Fibroblast of the conjunctiva (primary cell): ENCODE results near the gene SYNPO2.
"Not testable (repeated sequence)": the region's sequence is repeated elsewhere in the genome, so short reads cannot be mapped to it uniquely, and the experiment has no call there.

Source experiments
- DNase-seq: peaks from one replicate; pipeline ENCODE4 v3.0.0-alpha.2; 2010; ENCODE audit warnings: low read depth

Gene SYNPO2

DNA sequence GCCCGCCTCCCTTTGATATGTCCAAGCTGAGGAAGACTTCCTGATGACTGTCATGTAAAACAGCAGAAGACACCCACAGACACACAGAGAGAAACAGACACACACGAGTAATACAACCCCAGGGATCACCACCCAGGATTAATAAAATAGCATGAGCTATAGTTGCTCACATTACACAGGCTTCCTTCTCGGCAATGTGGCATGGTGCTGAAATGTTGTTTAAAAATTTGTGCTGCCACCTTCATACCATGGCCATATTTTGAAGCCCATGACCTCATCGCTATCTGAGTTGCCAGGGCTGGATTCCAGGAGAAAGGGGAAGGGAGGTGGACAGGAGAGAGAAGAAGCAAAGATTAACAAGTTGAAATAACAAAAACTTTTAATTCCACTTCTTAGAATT lies 111.7 kb downstream of the SYNPO2 start:
- DNase-seq: no peak

DNA sequence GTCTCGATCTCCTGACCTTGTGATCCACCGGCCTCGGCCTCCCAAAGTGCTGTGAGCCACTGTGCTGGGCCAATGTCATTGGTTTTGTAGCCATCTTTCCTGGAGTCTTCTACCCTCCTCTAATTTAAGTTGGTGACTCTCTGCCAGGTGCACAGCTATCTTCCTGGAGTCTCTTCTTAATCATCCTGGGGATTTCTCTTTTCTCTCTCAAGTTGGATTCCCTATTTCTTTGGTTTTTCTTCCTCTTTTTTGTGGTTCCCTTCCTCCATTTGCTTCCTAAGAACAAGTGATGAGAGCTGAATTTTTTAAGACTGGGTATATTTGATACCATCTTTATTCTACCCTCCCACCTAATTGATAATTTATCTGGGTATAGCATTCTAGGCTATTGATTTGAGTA lies 113.8 kb downstream of the SYNPO2 start:
- no peak for DNase-seq

DNA sequence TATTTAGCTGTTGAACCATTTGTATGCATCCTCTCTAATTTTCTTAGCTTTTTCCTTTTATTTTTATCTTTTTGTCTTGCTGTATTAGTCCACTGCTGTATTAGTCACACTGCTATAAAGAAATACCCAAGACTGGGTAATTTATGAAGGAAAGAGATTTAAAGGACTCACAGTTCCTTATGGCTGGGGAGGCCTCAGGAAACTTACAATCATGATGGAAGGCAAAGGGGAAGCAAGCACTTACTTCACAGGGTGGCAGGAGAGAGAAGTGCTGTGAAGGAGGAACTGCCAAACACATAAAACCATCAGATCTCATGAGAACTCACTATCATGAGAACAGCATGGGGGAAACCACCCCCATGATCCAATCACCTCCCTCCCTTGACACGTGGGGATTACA lies 114.3 kb downstream of the SYNPO2 start:
- not testable (repeated sequence) for DNase-seq

DNA sequence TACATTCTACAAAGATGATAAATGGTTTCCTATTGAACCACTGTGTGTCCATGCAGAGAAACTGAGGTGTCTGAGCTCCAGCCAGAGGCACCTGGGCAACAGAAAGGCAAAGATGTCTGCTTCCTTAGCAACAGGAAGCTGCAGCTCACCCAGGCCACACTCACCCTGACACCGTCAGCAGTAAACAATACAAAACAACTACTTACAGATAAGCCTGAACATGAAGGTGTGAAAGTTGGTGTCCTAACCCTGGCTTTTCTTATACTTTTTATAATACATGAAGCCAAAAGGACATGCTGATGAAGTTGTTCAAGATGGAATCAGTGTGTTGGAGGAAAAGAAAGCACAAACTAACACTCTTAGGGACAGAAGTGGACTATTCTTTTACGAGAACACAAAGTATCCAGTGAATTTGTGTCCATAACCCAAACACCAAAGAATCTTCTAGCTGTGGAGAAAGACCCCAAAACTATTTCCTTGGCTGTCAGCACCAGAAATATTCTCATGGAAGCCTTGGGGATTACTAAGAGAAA lies 117.3 kb downstream of the SYNPO2 start:
- DNase-seq: no peak

DNA sequence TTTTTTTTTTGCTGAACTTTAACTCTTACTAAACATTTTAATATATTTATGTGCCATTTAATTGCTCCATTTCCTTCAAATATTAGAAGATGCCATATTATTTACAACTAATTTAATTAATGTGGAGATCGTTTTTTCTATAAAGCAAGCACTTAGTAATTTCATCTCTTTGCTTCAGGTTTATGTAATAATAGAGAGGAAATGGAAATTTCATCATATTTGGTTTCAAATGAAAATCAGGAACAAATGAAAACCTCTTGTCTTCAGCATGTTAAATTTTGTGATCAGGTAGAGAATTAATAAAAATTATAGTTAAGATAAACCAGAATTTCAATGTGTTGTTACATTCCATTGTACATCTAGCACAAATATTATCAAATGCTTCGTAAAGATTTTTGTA lies 120.1 kb downstream of the SYNPO2 start:
- DNase-seq: no peak

DNA sequence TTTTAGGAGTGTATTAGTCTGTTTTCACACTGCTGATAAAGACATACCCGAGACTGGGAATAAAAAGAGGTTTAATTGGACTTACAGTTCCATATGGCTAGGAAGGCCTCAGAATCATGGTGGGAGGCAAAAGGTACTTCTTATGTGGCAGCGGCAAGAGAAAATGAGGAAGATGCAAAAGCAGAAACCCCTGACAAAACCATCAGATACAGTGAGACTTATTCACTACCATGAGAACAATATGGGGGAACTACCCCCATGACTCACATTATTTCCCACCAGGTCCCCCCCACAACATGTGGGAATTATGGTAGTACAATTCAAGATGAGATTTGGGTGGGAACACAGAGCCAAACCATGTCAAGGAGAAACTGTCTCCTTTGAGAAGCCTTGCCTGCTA lies 121.6 kb downstream of the SYNPO2 start:
- DNase-seq: not testable (repeated sequence)

DNA sequence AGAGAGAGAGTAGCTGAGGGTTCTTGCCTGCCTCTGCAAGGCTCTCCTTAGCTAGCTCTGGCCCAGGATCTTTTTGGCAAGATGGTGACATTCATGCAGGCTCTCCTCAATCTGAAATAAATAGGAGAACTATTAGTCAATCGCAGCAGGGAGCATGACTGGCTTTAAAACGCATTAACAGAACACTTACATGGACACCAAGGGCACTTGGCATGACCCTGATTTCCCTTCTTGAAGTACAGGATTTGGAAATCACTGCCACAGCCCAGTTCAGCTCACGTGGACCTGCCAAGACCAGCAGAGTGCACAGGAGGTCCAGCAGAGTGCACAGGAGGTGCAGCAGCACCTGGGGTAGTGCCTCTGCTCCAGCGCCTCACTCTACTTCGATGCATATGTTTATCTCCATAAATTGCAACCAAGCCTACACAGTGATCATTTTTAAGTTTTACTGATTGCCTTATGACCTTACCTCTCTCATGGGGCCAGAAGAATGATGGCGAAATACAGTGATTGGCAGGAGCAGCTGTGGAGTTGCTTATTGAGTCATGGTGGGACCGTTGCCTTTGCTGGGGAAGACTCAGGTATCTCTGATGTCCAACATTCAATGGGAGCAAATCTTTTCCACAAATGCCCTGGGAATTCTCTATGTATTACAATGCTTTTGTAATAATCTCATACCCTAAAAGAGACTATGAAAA lies 122.4 kb downstream of the SYNPO2 start:
- DNase-seq: no peak

DNA sequence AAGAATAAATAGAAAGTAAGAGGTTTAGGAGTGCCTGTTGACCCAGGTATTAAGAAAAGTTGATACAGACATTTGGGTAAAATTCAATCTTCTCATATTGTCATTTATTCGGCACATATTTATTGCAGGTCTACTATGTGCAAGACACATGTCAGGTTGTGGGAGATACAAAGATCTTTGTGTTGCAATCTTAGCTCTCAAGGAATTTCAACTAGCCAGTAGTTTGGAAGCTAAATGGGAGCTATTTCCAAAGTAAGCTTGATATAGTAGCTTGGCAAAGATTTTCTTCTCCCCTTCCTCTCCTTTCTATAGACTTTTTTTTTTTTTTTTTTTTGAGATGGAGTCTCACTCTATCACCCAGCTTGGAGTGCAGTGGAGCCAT lies 122.9 kb downstream of the SYNPO2 start:
- no peak for DNase-seq

DNA sequence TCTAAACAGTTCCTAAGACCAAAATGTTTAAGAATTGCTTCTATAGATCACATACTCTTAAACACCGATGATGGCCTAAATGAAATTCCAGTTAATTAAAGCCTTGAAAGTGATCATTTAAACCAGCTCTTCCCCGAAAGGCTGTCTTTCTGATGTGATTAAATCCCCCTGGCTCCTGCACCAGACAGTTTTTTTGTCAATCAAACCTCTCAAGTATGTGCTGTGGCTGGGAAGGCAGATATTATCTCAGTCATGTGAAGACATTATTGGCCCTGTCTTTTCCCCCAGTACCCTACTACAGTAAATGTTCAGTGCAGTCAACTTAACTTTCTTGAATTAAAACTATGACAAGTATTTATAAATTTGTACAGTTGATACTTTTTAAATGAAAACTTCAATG lies 126.0 kb downstream of the SYNPO2 start:
- DNase-seq: no peak

DNA sequence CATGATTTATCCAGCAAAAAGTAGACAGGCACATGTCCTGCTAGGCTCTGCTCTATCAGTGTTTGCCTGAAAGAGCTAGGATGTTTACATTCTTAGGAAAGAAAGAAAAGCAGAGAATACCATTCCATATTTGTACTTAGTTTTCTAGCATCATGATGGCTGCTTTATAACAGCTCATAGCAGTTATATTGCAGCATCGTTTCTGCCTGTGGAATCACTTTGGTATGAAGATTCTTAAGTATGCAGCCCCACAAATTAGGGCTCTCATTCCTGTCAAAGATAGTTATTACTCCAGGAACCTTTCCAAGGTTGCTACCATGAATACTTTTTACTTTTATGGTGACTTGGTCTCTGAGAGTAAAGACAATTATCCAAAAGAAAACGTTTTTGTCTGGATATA lies 128.0 kb downstream of the SYNPO2 start:
- peak; percentile 53 for DNase-seq

DNA sequence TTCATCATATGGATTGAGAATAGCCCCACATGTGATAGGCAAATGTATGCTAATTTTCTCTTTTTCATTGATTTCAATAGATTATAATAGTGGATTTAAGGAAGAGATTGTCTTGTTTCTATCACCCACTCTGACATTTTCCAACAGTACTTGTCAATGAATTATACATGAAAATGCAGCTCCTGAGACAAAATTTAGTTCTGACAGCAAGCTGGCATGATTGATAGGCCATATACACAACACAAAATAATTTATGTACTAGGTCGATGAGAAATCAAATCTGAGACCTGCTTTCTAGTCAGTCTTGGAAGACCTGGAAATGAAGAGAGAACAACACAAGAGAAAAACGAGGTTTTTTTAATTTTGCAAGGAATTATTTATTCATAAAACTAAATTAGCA lies 129.0 kb downstream of the SYNPO2 start:
- DNase-seq: no peak

DNA sequence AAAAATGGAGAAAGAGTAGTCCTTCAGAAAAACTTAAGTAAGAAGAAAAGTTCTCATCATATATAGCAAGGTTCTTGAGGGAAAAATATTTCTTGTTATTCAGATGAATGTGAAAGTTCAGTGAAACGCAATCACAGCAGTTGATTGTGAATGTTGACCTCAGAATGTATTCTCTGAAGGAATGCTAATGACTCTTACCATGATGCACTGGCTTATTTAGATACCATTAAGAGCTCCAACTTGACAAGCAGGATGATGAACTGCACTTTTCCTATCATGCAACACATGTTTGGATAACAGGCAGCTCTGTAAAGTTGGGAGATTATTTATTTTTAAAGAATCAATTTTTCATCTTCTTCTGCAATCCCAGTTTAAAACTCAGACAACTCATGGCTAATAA lies 131.5 kb downstream of the SYNPO2 start:
- DNase-seq: no peak

DNA sequence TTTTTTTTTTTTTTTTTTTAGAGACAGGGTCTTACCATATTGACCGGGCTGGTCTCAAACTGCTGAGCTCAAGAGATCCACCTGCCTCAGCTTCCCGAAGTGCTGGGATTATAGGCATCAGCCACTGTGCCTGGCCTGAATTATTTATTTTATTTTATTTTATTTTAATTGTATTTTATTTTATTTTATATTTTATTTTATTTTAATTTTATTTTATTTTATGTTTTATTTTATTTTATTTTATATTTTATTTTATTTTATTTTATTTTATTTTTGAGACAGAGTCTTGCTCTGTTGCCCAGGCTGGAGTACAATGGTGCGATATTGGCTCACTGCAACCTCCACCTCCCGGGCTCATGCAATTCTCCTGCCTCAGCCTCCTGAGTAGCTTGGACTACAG lies 133.9 kb downstream of the SYNPO2 start:
- DNase-seq: not testable (repeated sequence)

DNA sequence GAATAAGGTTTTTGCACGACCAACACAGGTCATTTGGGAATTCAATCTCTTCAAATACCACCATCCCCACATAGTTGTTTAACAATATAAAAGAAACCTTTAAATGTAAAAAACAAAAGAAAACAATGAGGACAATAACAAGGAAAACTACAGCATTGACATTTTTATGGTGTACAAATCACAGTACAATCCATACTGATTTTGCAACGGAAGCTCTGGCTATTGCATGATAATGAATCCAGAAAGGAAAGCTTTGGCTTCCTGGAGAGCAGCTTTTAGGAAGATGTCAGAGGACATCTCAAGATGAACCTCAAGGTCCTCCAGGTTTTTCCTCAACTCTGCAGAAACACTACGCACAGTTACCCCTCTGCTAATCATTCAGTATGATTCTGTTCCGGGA lies 135.4 kb downstream of the SYNPO2 start:
- no peak for DNase-seq

DNA sequence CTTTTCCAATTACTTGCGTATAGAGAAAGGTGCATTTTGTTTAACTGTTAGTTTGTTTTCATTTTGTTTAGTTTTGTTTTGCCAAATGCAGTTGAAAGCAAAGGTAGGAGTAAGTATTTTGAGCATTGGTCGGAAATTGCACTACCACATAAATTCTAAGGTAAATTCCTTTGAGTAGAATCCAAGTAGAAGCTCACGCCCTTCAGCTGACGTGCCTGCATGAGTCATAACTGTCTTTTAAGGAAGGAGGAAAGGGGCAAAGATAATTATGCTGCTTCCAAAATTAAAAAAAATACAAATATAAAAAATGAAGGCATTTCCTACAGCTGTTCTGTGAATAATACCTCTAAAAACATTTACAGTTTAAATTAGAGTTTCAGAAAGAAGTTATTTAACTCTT lies 136.8 kb downstream of the SYNPO2 start:
- no peak for DNase-seq

DNA sequence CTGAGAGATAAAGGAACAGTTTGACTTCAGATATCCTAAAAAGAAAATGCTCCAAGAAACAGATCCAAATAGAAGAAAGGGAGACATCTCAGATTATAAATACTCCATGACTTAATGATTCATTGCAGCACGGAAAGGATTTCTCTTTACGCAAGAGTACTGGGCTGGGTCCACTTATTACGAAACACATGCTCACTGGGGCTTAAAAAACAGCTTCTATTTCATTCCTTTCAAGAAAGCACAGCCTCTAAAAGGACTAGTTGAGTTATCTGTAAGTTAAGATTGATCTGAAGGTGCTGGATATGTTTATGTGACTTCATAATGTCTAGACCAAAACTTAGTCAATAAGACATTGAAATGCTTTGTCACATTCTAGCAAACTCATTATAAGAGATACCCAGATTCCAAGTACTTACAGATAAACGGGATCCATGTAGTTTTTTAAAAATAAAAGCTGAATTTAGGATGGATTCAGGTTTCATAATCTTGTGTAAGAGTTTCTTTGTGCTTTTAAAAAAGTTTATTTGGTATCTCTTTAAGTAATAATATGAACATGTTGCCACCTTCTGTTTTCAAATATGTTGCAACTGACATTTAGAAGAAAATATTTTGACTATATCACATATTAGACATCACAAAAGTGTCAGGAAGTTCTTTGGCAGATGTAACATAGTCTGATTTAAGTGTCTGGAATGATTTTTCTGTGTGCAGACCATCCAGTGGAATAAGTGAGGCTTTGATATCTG lies 137.4 kb downstream of the SYNPO2 start:
- peak; percentile 89 for DNase-seq

DNA sequence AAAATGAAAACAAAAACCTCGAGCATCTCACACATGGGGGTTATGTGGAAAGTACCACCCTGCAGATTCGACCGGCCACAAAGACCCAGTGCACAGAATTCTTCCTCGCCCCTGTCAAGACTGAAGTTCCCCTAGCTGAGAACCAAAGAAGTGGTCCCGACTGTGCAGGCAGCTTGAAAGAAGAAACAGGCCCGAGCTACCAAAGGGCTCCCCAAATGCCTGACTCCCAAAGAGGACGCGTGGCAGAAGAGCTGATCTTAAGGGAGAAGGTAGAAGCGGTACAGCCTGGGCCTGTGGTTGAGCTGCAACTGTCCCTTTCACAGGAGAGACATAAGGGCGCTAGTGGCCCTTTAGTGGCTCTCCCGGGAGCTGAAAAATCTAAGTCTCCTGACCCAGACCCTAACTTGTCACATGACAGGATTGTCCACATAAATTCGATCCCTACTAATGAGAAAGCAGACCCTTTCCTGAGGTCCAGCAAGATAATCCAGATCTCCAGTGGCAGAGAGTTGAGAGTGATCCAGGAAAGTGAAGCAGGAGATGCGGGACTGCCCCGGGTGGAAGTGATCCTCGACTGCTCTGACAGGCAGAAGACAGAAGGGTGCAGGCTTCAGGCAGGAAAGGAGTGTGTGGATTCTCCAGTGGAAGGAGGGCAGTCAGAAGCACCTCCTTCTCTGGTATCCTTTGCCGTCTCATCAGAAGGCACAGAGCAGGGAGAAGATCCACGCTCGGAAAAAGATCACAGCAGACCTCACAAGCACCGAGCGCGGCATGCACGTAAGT lies 138.2 kb downstream of the SYNPO2 start:
- no peak for DNase-seq

DNA sequence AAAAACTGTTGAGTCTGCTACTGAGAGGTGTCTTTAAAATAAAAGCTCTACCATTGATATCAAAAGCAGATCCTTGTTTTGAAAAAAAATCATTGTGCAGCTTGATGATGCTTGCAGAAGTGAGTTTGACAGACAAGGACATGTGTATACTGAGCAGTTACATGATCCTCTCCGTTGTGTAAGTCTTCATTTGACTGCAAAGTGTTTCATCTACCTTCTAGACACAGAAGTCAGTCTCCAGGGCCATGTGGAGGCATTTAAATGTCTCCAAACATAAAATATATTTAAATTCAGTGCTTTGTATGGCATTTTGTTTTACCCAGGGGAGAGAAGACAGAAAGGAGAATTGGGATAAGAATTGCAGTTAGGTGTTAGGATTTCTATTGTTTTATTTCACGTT lies 139.2 kb downstream of the SYNPO2 start:
- no peak for DNase-seq

DNA sequence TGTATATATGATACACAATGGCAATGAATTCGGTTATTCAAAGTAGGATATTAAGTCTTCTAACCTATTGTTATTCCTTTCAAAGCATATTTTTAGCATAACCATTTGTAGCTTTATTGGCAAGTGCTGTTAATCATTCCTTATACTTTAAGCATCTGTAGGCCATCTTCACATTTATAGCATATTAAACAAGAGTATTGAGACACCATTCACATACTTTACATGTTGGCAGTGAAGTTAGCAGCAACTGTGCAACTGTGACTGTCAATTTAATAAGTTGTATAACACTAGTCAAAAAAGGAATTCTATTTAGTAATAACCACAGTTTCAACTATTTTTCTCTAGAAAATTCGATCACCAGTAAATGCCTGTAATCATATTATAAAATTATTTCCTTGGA lies 139.6 kb downstream of the SYNPO2 start:
- DNase-seq: no peak

DNA sequence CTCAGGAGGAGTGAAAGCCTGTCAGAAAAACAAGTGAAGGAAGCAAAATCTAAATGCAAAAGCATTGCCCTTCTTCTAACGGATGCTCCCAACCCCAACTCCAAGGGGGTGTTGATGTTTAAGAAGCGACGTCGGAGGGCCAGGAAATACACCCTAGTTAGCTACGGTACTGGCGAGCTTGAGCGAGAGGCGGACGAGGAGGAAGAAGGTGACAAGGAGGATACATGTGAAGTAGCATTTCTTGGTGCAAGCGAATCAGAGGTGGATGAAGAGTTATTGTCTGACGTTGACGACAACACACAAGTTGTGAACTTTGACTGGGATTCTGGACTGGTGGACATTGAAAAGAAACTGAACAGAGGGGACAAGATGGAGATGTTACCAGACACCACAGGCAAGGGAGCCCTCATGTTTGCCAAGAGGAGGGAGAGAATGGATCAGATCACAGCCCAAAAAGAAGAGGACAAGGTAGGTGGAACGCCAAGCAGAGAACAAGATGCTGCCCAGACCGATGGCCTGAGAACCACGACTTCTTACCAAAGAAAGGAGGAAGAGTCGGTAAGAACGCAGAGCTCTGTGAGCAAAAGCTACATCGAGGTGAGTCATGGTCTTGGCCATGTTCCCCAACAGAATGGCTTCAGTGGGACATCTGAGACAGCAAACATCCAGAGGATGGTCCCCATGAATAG lies 141.3 kb downstream of the SYNPO2 start:
- no peak for DNase-seq

DNA sequence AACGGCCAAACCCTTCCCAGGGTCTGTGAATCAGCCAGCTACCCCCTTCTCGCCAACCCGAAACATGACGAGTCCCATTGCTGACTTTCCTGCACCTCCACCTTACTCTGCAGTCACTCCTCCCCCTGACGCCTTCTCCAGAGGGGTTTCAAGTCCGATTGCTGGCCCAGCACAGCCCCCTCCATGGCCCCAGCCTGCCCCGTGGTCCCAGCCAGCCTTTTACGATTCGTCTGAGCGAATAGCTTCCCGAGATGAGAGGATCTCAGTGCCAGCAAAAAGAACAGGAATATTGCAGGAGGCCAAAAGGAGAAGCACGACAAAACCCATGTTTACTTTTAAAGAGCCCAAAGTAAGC lies 141.9 kb downstream of the SYNPO2 start:
- DNase-seq: no peak

DNA sequence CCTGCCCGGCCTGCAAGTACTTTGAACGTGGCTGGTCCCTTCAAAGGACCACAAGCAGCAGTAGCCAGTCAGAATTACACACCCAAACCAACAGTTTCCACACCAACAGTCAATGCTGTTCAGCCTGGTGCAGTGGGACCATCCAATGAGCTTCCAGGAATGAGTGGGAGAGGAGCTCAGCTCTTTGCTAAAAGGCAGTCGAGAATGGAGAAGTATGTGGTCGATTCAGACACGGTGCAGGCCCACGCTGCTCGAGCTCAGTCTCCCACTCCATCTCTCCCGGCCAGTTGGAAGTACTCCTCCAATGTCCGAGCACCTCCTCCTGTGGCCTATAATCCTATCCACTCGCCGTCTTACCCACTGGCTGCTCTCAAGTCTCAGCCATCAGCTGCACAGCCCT lies 142.6 kb downstream of the SYNPO2 start:
- no peak for DNase-seq
